T47D (cell line): ENCODE data around the gene GAS2L1.

Experiments
- DNase-seq, 2 experiments: peaks; one replicate each; pipeline versions ENCODE4 v3.0.0 to v3.0.0-alpha.2; 2011 to 2012; ENCODE audit warnings: low read depth in 1 of 2, low spot score in 1 of 2
- JUND ChIP-seq: IDR thresholded peaks from 2 replicates; pipeline ENCODE4 v1.6.1; 2012; ENCODE audit warnings: low read depth
- in situ Hi-C: cut with HindIII; loops from 2 replicates; pipeline ENCODE4 v1.10.0; 2016; ENCODE audit warnings: low sequenced_read_pairs, low pct_unique_long_range_greater_than_20kb

The GAS2L1 gene

DNA sequence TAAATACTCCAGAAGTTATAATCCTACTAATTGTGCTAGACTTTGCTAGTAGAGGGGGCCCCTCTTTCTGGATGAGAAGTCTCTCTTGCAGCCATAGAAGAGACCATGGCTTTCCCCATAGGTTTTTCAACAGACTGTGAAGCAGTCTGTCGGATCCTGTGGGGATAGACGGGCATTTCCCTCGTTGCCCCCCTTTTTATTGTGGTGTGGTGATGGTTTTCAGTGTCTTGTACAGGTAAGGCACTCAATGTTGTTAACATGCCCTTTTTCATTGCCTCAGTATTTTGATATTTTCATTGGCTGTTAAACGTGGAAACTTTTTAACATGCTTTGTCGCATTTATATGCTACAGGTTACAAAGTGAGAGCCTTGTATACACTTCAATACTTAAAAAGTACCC lies 16.4 kb upstream of the GAS2L1 start:
- in situ Hi-C loops: no loop called here
- no peak for TF ChIP-seq JUND
- DNase-seq: no peak

DNA sequence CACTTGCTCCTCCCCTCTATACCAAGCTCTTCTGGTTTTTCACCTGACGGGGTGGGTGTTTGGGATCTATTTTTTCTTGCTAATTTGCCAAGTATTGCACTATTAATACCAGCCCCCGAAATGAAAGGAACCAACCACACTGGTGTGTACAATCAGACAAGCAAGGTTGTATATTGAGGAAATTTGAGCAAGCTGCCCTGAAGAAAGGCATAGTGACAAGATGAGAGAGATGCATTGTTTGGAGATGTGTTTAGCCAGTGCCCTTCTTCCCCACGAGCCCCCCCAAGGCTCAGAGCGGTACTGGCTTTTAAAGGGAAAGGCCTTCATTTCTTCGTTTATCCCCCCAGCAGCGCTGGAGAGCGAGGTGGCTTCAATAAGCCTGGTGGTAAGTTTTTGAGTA lies 15.2 kb upstream of the GAS2L1 start:
- in situ Hi-C loops: no loop called here
- no peak for DNase-seq
- no peak for TF ChIP-seq JUND

DNA sequence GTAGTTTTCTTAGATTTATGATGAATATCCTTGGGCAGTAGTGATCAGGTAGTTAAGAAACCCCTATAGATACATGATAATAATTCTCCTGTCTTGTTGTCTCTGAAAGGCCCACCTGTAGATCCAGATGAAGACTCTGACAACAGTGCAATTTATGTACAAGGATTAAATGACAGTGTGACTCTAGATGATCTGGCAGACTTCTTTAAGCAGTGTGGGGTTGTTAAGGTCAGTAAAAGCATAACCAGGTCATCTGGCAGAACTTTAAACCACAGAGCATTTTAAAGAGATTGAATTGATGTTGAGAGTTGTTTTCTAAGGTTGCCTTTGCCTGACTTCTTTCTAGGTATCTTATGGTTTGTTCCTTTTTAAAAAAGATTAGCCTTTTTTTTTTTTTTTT lies 14.1 kb upstream of the GAS2L1 start:
- TF ChIP-seq JUND: no peak
- in situ Hi-C loops: no loop called here
- DNase-seq: no peak

DNA sequence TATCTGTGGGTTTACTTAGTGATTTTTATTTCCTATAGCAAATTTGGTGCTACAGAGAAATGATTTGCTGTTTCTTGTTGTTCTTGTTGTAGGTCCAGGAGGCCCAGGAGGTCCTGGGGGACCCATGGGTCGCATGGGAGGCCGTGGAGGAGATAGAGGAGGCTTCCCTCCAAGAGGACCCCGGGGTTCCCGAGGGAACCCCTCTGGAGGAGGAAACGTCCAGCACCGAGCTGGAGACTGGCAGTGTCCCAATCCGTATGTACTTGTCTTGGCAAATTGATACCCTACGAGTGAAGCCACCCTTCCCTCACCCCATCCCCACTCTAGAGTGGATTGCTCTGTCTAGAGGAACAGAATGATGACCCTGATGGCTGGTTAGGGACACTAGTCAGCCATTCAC lies 7.8 kb upstream of the GAS2L1 start:
- no peak for DNase-seq
- TF ChIP-seq JUND: no peak
- in situ Hi-C loops: no loop called here

DNA sequence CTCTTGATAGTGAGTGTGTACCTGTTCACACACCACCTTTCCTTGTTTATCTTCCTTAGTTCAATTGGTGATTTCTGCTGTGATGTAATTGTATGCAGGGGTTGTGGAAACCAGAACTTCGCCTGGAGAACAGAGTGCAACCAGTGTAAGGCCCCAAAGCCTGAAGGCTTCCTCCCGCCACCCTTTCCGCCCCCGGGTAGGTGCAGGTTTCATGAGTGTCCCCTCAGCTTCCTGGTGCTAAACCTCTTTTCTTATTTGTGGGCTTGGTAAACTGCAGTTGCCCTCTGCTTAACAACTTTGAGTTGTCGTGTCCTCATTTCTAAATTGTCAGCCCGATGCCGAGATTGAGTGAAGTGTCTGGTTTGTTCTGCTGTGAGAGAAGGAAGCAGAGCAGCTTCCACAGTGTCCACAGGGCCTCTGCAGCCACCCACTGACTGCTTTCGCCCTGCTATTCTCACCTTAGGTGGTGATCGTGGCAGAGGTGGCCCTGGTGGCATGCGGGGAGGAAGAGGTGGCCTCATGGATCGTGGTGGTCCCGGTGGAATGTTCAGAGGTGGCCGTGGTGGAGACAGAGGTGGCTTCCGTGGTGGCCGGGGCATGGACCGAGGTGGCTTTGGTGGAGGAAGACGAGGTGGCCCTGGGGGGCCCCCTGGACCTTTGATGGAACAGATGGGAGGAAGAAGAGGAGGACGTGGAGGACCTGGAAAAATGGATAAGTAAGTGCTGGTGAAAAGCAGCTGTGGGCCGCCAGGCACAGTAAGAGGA lies 7.1 kb upstream of the GAS2L1 start:
- TF ChIP-seq JUND: no peak
- no peak for DNase-seq
- in situ Hi-C loops: no loop called here

DNA sequence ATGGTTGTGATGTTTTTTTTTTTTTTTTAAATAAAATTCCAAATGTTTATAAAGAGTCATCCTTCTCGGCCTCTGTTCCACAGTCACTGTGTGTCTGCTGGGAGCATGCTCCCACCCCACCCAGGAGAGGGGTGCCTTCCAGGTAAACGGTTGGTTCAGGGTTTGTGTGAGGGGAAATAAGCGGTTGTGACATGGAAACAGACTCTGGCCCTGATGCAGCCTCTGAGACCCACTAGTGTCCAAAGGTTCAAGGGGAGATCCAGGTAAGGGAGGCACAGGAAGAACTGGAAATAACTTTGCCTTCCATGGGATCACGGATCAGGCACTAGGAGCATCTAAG lies 6.0 kb upstream of the GAS2L1 start:
- no peak for DNase-seq
- TF ChIP-seq JUND: no peak
- in situ Hi-C loops: no loop called here

DNA sequence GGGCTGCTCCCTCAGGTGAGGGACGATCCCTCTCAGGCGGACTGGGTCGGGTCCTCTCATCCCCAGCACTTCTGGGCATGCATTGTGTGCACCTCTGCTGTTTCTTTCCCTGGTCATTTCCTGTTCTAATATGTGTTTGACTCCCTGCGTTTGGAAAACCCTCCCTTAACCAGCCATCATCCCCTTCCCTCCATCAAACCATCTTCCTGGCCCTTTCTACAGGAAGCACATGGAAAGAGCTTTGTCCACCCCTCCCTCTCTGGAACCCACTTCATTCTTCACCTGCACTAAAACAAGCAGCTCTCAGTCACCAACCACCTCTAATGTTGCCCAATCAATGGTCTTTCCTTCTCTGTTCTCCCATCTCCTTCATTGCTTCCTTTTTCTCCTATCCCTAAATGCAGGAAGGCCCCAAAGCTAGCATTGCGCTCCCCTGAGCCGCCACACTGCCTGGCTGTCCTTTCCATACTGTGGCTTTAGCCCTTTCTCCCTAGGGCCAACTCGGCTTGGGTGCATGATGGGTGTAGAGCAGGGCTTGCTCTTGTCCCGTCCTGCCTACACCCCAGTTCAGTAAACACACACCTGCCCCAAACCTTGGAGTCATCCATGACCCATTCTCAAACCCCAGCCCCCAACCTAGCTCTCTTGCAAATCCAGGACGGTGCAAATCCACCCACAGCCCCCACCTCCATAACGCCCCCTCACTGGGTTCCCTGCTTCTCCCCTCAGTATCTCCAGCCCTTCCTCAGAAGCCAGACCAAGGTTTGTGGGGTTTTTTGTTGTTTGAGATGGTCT lies 5.4 kb upstream of the GAS2L1 start:
- no peak for DNase-seq

DNA sequence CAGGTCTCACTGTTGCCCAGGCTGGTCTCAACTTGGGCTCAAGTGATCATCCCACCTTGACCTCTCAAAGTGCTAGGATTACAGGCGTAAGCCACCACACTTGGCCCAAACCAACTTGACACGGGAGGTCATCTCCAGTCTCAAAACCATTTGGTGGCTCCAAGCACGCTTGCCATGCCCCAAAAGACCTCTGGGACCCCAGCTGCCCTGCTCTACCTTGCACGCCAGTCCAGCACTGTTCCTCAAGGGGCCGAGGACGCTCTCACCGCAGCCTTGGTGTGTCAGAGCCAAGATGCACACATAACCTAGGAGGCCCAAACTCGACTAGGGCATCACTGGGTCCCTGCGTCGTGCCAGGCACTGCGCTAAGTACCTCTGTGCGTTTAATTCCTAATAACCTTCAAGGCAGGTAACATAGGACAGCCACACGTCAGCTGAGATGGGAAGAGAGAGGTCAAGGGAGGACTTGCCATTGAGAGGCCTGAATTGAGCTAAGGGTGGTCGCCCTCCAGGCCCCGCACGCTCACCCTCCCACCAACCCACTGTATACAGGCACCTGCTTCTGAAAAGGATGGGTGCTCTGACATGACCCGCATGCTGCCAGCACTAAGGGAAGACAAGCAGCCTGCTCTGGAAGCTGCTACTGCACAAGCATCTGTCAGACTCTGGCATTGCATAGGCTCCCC lies 4.6 kb upstream of the GAS2L1 start:
- TF ChIP-seq JUND: no peak
- no peak for DNase-seq
- in situ Hi-C loops: no loop called here

More for the DNA sequence above, 5.4 kb upstream of the GAS2L1 start:
- in situ Hi-C loops: no loop called here
- no peak for TF ChIP-seq JUND

DNA sequence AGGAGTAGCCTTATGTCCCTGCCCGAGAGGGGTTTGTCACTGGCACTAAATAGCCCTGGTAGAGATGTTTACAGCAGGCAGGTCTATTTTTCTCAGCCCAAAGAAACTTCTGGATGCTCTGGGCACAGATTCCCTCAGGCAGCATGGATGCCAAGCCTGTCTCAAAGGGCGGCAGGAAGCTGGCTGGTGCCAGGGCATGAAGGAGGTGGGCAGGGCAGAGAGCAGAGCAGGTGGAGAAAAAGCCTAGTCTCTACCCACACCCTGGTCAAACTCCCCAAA lies 4.1 kb upstream of the GAS2L1 start:
- in situ Hi-C loops: no loop called here
- no peak for DNase-seq
- no peak for TF ChIP-seq JUND

DNA sequence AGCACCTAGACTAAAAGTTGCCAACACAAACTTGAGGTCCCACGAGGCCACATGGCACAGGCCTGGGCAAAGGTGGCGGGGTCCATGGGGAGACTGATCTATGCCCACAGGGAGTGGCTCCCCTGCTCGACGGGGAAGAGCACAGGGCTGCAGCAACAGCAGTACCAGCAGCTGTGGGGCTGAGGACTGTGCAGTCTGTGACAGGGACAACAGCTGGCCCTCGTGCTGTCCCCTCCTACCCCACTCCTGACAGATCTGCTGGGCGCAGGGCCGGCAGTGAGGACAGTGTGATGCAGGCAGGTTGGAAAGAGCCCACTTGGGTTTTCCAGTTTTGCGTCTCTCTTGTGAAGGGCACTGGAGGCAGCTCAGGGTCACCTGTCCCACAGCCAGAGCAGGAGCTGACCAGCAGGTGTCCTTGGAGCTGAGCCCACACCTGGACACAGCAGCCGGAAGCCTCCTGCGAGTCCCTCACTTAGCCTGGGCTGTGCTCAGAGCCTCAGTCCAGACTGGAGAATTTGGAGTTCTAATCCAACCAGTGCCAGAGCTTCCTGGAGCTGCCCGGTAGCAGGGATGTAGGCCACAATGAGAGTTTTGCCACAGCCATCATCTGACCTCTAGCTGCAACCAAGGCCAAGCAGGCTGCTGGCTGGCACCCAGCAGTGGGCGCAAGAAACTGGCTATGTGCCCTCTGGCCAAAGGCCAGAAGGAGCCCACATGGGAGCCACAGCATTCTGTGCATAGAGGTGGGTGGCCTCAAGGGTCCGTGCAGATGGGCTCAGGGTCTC lies 3.6 kb upstream of the GAS2L1 start:
- no peak for TF ChIP-seq JUND
- peak in 1 of 2 experiments; percentile 37 for DNase-seq
- in situ Hi-C loops: no loop called here

DNA sequence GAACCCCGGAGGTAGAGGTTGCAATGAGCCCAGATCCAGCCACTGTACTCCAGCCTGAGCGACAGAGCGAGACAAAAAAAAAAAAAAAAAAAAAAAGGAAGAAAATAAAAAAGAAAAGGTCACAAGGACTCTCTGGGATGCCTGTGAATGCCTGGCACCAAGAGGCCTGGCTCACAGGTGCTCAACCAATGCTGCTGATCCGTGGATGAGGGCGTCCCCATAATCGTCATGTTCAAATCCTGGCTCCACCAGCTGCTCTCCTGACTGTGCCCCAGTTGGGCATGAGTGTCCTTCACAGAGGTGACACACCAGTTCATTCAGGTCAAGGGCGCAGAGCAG lies 645 bp upstream of the GAS2L1 start:
- DNase-seq: no peak
- in situ Hi-C loops: no loop called here
- no peak for TF ChIP-seq JUND

DNA sequence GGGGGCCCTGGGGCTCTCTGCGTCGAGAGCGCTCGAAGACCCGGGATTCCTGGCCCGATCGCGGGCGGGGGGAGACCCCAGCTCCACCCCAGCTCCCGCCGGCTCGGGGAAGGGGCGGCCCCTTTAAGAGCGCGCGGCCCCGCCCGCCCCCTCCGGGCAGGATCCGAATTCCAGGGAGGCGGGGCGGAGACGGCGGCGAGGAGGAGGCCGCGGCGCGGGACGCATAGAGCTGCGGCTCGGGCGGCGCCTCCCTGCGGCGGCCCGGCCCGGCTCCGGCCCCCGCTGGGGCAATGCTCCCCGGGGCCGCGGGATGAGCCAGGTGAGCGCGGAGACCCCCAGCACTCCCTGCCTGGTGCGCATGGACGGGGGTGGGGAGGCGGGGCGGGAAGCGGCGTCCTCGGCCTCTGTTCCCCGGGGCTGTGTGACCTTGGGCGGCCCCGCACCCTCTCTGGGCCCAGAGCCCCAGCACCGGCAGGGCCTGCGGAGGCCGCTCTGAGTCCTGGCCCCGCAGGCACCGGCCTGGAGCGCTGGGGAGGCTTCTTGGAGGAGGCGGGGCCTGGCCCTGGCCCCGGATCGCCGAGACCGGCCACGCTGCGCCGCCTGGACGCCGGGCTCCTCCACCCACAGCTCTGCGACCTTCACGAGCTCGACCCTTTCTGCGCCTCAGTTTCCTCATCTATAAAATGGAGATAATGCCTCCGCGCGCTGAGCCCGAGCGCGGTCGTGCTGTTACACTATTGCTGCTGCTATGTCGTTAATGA lies 565 bp downstream of the GAS2L1 start:
- TF ChIP-seq JUND: no peak
- DNase-seq: peak in 1 of 2 experiments; percentile 84
- in situ Hi-C loops: no loop called here
